HepG2 (cell line): ENCODE data around the gene ELAVL2. TPM values are rescaled to one million over a fixed set of nuclear protein-coding genes. Genes with fewer than 3 reads are reported as not detected.

Experiments
- ATAC-seq: fragments of 200-7000 bp; cut with Tn5 transposase; 3 replicates; pipeline ENCODE4 v1.9.1; 2020; ENCODE audit warnings: mild to moderate bottlenecking, moderate library complexity
- BruUV-seq: library from RNA; stranded (reverse); fragments of 400-500 nt; replicated peaks from 2 replicates; lab custom pipeline; 2021; lab: Mats Ljungman, UMichigan
- CTCF ChIA-PET: fragments of 300-600 bp; formaldehyde crosslinking; extraction: SDS; loops from one replicate; lab custom pipeline; 2021; ENCODE audit warnings: low total read pairs, inconsistent platforms, low intra/inter-chr PET ratio; lab: Yijun Ruan, JAX
- POLR2A ChIA-PET: fragments of 350-600 bp; sonication (Branson Sonifier 250); formaldehyde crosslinking; loops from one replicate; lab custom pipeline; 2020; ENCODE audit warnings: antibody characterized with exemption, inconsistent platforms; lab: Yijun Ruan, JAX
- DNase-seq: peaks from one replicate; pipeline ENCODE4 v3.0.0-alpha.2; 2015; ENCODE audit warnings: low spot score
- FAIRE-seq: peaks from 3 replicates; lab custom pipeline; 2011; peaks lifted over from hg19 to GRCh38; lab: Jason Lieb, UNC
- H2AFZ ChIP-seq: one replicate; pipeline ENCODE4 v1.6.1; 2011; ENCODE audit warnings: low read length, inconsistent platforms
- H3K27ac ChIP-seq: fragments of 300-600 bp; 3 replicates; pipeline ENCODE4 v1.8.0; 2011; ENCODE audit warnings: mixed run types, mild to moderate bottlenecking, mixed read lengths, low read length, inconsistent platforms; ENCODE audit not compliant: insufficient read depth; ENCODE audit errors: extremely low read length
- H3K27me3 ChIP-seq, 2 experiments: fragments of 200-600 bp in 1 of 2; 2 replicates in 1 of 2; 3 replicates in 1 of 2; pipeline versions ENCODE4 v1.6.0 to v1.8.0; 2011; ENCODE audit warnings: low read length in 2 of 2, mild to moderate bottlenecking in 2 of 2, moderate library complexity in 2 of 2, inconsistent platforms in 1 of 2; ENCODE audit not compliant: insufficient read depth in 2 of 2, control insufficient read depth in 1 of 2
- H3K36me3 ChIP-seq, 2 experiments: fragments of 200-600 bp in 1 of 2; replicated peaks in 1 of 2; 2 replicates in 1 of 2; 3 replicates in 1 of 2; pipeline versions ENCODE4 v1.5.1 to v1.8.0; 2011; ENCODE audit warnings: low read length in 2 of 2, inconsistent platforms in 1 of 2; ENCODE audit not compliant: insufficient read depth in 2 of 2, control insufficient read depth in 1 of 2
- H3K4me1 ChIP-seq: 2 replicates; pipeline ENCODE4 v1.5.1; 2012; ENCODE audit warnings: low read length, inconsistent platforms; ENCODE audit not compliant: insufficient read depth
- H3K4me2 ChIP-seq: 2 replicates; pipeline ENCODE4 v1.6.0; 2011; ENCODE audit warnings: low read depth, low read length, inconsistent platforms
- H3K4me3 ChIP-seq, 3 experiments: fragments of 200-600 bp in 1 of 3; sonication (generic), shearing (Covaris generic) in 1 of 3; replicated peaks in 1 of 3; 2 replicates each; pipeline ENCODE4 v1.5.1; 2011 to 2016; ENCODE audit warnings: low read length in 3 of 3, inconsistent platforms in 2 of 3, low read depth in 2 of 3, mild to moderate bottlenecking in 2 of 3, control low read depth in 1 of 3, mixed read lengths in 1 of 3; ENCODE audit not compliant: insufficient read depth in 1 of 3
- H3K79me2 ChIP-seq: one replicate; pipeline ENCODE4 v1.6.1; 2011; ENCODE audit warnings: low read length, inconsistent platforms; ENCODE audit not compliant: insufficient read depth
- H3K9ac ChIP-seq: 2 replicates; pipeline ENCODE4 v1.6.0; 2011; ENCODE audit warnings: mild to moderate bottlenecking, low read depth, low read length, inconsistent platforms; ENCODE audit not compliant: insufficient read depth
- H3K9me3 ChIP-seq: 2 replicates; pipeline ENCODE4 v1.5.1; 2012; ENCODE audit warnings: mild to moderate bottlenecking, low read length
- H4K20me1 ChIP-seq: 2 replicates; pipeline ENCODE4 v1.6.0; 2011; ENCODE audit warnings: inconsistent platforms, mild to moderate bottlenecking, low read length, moderate library complexity; ENCODE audit not compliant: insufficient read depth
- ATAD3A ChIP-seq: sonication (generic); formaldehyde crosslinking; IDR thresholded peaks from 2 replicates; pipeline ENCODE4 v1.4.0; 2020; ENCODE audit warnings: missing genetic modification reagents
- ATF7-NPFF ChIP-seq: sonication (generic); formaldehyde crosslinking; IDR thresholded peaks from 2 replicates; pipeline ENCODE4 v1.8.1; 2023; ENCODE audit warnings: mild to moderate bottlenecking, low read depth, missing genetic modification reagents, moderate library complexity
- DNMT3B ChIP-seq: conservative IDR thresholded peaks from 2 replicates; pipeline ENCODE4 v1.6.1; 2016; ENCODE audit warnings: missing biosample characterization, control low read depth
- NCOA5 ChIP-seq: sonication (generic); formaldehyde crosslinking; IDR thresholded peaks from 2 replicates; pipeline ENCODE4 v1.4.0; 2020; ENCODE audit warnings: missing genetic modification reagents
- PHB2 ChIP-seq: fragments of 450-650 bp; IDR thresholded peaks from 2 replicates; pipeline ENCODE4 v1.6.1; 2018; ENCODE audit not compliant: partially characterized antibody
- WGBS: methylation state at CpG from one replicate; pipeline ENCODE4 v1.1.6; 2017; ENCODE audit warnings: low lambda C conversion rate; 5-methylcytosine and 5-hydroxymethylcytosine counted together
- in situ Hi-C: cut with HindIII; loops from 2 replicates; pipeline ENCODE4 v1.10.0; 2017; ENCODE audit warnings: low pct_unique_long_range_greater_than_20kb; ENCODE audit not compliant: extremely low pct_ligation_motif_present
- intact Hi-C: fragments of 100-400 bp; cut with micrococcal nuclease; formaldehyde crosslinking; loops from one replicate; pipeline ENCODE4 v1.10.0; 2022; ENCODE audit not compliant: unreplicated experiment
- polyA plus RNA-seq, 8 experiments: library from polyadenylated mRNA; depleted of rRNA in 3 of 8; stranded (reverse) in 7 of 8; unstranded in 1 of 8; fragments of >200 nt; fragmentation: Illumina TruSeq in 4 of 8; extraction: Trizol in 4 of 8; gene quantifications; 2 replicates each; pipeline versions ENCODE4 v1.2.1 to v1.2.3, GENCODE V29; 2011 to 2016; ENCODE audit warnings: low read depth in 4 of 8, missing spikeins in 1 of 8, mixed read lengths in 1 of 8; ENCODE audit not compliant: insufficient read depth in 1 of 8
- total RNA-seq, 5 experiments: library from RNA; depleted of rRNA; stranded (reverse); fragments of >200 nt; fragmentation: Illumina TruSeq; extraction: Trizol; gene quantifications; 2 replicates each; pipeline ENCODE4 v1.2.3, GENCODE V29; 2016; ENCODE audit warnings: low read depth in 1 of 5
- TF ChIP-seq, protein P1 (sequence below): sonication (generic); formaldehyde crosslinking; IDR thresholded peaks from 2 replicates; pipeline ENCODE4 v1.8.1; 2023; ENCODE audit warnings: missing genetic modification reagents, mild to moderate bottlenecking, borderline replicate concordance
- TF ChIP-seq, protein P2 (sequence below): sonication (generic); formaldehyde crosslinking; IDR thresholded peaks from 2 replicates; pipeline ENCODE4 v1.5.0; 2020; ENCODE audit warnings: missing genetic modification reagents
- TF ChIP-seq, protein P3 (sequence below): sonication (generic); formaldehyde crosslinking; IDR thresholded peaks from 2 replicates; pipeline ENCODE4 v1.4.0; 2020; ENCODE audit warnings: mild to moderate bottlenecking, missing genetic modification reagents, borderline replicate concordance
- TF ChIP-seq, protein P4 (sequence below), 2 experiments: fragments of 450-650 bp in 1 of 2; sonication (generic) in 1 of 2; formaldehyde crosslinking; IDR thresholded peaks; 2 replicates each; pipeline versions ENCODE4 v1.5.0 to v1.8.0; 2020 to 2022; ENCODE audit warnings: mild to moderate bottlenecking in 1 of 2, missing genetic modification reagents in 1 of 2

Gene ELAVL2
- total and polyA plus RNA-seq, 2 of the 13 experiments (the other 11 are each of a cell fraction or from before 2014, with no cell fraction given): not detected

DNA sequence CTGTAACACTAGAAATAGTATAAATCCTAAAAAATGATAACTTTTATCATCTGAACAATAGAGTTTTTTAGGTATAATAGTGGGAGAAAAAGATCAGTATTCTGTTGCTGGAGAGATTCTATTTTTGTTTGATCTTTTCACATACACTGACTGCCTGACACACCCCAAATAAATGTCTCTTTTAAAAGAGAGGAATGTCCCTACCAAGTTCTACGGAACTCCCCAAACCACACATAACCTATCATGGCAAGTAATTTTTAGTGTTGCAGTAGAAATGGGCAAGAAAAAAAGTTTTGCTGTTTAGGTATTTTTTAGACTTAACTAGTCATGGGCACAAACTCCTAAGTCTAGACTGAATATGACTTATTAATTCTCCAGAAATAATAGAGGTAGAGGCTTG is 139.1 kb downstream of the ELAVL2 start:
- no TSS peak for BruUV-seq
- ChIA-PET CTCF (no interaction called here), POLR2A (no interaction called here)
- DNase-seq: no peak
- Histone ChIP-seq H3K36me3 (no peaks in the 10 kb centered on the region), H3K27ac (no peak overlapping the region), H3K27me3 (no peaks in the 10 kb centered on the region), H3K4me2 (no peak overlapping the region), H4K20me1 (no peaks in the 10 kb centered on the region), H3K9me3 (no peaks in the 10 kb centered on the region), H3K4me1 (no peaks in the 10 kb centered on the region), H2AFZ (no peak overlapping the region), H3K9ac (no peak overlapping the region), H3K79me2 (no peaks in the 10 kb centered on the region), H3K4me3 (no peak overlapping the region)
- no peak for FAIRE-seq
- no peak for ATAC-seq
- TF ChIP-seq, protein P1, sequence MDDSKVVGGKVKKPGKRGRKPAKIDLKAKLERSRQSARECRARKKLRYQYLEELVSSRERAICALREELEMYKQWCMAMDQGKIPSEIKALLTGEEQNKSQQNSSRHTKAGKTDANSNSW (CRISPR knock-in tag): no peak
- TF ChIP-seq PHB2: no peak
- TF ChIP-seq, protein P2, sequence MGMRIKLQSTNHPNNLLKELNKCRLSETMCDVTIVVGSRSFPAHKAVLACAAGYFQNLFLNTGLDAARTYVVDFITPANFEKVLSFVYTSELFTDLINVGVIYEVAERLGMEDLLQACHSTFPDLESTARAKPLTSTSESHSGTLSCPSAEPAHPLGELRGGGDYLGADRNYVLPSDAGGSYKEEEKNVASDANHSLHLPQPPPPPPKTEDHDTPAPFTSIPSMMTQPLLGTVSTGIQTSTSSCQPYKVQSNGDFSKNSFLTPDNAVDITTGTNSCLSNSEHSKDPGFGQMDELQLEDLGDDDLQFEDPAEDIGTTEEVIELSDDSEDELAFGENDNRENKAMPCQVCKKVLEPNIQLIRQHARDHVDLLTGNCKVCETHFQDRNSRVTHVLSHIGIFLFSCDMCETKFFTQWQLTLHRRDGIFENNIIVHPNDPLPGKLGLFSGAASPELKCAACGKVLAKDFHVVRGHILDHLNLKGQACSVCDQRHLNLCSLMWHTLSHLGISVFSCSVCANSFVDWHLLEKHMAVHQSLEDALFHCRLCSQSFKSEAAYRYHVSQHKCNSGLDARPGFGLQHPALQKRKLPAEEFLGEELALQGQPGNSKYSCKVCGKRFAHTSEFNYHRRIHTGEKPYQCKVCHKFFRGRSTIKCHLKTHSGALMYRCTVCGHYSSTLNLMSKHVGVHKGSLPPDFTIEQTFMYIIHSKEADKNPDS: no peak
- TF ChIP-seq, protein P3, sequence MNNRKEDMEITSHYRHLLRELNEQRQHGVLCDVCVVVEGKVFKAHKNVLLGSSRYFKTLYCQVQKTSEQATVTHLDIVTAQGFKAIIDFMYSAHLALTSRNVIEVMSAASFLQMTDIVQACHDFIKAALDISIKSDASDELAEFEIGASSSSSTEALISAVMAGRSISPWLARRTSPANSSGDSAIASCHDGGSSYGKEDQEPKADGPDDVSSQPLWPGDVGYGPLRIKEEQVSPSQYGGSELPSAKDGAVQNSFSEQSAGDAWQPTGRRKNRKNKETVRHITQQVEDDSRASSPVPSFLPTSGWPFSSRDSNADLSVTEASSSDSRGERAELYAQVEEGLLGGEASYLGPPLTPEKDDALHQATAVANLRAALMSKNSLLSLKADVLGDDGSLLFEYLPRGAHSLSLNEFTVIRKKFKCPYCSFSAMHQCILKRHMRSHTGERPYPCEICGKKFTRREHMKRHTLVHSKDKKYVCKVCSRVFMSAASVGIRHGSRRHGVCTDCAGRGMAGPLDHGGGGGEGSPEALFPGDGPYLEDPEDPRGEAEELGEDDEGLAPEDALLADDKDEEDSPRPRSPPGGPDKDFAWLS: no peak
- TF ChIP-seq ATF7-NPFF (CRISPR knock-in tag): no peak
- TF ChIP-seq, protein P4, sequence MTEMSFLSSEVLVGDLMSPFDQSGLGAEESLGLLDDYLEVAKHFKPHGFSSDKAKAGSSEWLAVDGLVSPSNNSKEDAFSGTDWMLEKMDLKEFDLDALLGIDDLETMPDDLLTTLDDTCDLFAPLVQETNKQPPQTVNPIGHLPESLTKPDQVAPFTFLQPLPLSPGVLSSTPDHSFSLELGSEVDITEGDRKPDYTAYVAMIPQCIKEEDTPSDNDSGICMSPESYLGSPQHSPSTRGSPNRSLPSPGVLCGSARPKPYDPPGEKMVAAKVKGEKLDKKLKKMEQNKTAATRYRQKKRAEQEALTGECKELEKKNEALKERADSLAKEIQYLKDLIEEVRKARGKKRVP (CRISPR knock-in tag; IDR thresholded peaks at IDR 0.05): no peak
- no peak for TF ChIP-seq DNMT3B (CRISPR knock-in tag)
- no peak for TF ChIP-seq NCOA5
- TF ChIP-seq ATAD3A (CRISPR knock-in tag): no peak
- in situ Hi-C loops: no loop called here
- WGBS: 7% methylated on average over 1 of the region's 1 CpG
- intact Hi-C loops: no loop called here
